ENCODE data around the gene RAB11FIP3. TPM values are rescaled to one million over a fixed set of nuclear protein-coding genes. Genes with fewer than 3 reads are reported as not detected.

RAB11FIP3 gene
- total RNA-seq, 1 experiment from 2014 or later = 12.7 TPM

DNA sequence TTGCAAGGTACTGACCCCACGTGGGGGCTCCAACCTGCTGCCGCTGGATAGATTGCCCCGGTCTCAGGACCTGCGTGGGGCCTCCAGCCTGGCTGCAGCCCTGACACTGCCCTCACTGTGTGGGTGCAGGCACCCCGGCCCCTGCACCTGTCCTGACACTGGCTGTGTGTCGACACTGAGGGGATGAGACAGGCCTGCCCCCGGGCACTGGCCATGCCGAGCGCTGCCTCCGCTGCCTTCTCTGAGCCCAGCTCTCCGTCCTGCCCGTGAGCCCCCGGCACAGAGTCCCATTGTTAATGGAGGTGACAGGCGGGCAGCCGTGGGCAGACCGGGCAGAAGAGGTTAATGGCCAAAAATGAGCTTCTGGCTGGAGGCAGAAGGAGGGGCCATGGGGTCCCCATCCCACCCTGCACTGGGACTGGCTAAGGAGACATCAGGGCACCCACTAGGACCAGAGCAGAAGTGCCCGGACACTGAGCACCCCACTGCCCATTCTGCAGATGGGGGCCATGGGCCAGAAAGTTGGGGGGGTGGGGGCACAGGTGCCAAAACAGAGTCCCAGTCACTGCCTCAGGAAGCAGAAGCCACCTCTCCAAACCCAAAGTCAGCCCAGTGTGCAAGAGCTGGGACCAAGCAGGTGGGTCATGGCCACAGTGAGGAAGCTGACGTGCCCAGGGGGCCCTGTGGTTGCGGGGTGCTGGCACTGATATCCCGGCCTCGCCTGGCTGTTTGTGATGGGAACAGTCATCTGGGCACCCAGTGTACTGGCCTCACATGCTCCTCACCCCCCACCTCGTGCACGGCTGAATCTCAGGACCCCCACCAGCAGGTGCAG lies 132.2 kb downstream of the RAB11FIP3 start:
- Histone ChIP-seq H3K9ac (ENCODE audit: low read length) (no peak overlapping the region), H3K4me2 (ENCODE audit: low read length) (no peak overlapping the region), H3K27ac (ENCODE audit: low read length) (no peak overlapping the region), H2AFZ (ENCODE audit: low read length) (no peak overlapping the region), H3K27me3 (ENCODE audit: low read length) (peaks cover 13% of the 10 kb centered on the region), H3K4me3 (ENCODE audit: low read length) (no peak overlapping the region), H3K9me3 (ENCODE audit: low read length) (no peaks in the 10 kb centered on the region), H3K4me1 (ENCODE audit: insufficient read depth, low read length) (no peaks in the 10 kb centered on the region), H3K36me3 (ENCODE audit: low read depth, low read length) (no peaks in the 10 kb centered on the region), H3K79me2 (ENCODE audit: low read length) (no peaks in the 10 kb centered on the region), H3F3A (ENCODE audit: low read length, unreplicated experiment) (no peaks in the 10 kb centered on the region), H3K9me2 (replicated peaks; ENCODE audit: low read length) (no peaks in the 10 kb centered on the region), H4K20me1 (ENCODE audit: low read length) (no peaks in the 10 kb centered on the region)
- no peak for DNase-seq
- intact Hi-C loops (cut with micrococcal nuclease) = no loop called here
- BruUV-seq (replicated peaks) = no TSS peak
- ATAC-seq = no peak
- ChIA-PET CTCF (no interaction called here), POLR2A (ENCODE audit: unreplicated experiment) (no interaction called here)
- no peak for TF ChIP-seq EZH2 (IDR thresholded peaks at IDR 0.05; ENCODE audit: low read length, unreplicated experiment)
- no peak for TF ChIP-seq EZH2phosphoT487 (IDR thresholded peaks at IDR 0.05; ENCODE audit: borderline replicate concordance, low read length)
- TF ChIP-seq, protein P1, sequence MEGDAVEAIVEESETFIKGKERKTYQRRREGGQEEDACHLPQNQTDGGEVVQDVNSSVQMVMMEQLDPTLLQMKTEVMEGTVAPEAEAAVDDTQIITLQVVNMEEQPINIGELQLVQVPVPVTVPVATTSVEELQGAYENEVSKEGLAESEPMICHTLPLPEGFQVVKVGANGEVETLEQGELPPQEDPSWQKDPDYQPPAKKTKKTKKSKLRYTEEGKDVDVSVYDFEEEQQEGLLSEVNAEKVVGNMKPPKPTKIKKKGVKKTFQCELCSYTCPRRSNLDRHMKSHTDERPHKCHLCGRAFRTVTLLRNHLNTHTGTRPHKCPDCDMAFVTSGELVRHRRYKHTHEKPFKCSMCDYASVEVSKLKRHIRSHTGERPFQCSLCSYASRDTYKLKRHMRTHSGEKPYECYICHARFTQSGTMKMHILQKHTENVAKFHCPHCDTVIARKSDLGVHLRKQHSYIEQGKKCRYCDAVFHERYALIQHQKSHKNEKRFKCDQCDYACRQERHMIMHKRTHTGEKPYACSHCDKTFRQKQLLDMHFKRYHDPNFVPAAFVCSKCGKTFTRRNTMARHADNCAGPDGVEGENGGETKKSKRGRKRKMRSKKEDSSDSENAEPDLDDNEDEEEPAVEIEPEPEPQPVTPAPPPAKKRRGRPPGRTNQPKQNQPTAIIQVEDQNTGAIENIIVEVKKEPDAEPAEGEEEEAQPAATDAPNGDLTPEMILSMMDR (conservative IDR thresholded peaks at IDR 0.05; ENCODE audit: low read depth, low read length) = no peak

DNA sequence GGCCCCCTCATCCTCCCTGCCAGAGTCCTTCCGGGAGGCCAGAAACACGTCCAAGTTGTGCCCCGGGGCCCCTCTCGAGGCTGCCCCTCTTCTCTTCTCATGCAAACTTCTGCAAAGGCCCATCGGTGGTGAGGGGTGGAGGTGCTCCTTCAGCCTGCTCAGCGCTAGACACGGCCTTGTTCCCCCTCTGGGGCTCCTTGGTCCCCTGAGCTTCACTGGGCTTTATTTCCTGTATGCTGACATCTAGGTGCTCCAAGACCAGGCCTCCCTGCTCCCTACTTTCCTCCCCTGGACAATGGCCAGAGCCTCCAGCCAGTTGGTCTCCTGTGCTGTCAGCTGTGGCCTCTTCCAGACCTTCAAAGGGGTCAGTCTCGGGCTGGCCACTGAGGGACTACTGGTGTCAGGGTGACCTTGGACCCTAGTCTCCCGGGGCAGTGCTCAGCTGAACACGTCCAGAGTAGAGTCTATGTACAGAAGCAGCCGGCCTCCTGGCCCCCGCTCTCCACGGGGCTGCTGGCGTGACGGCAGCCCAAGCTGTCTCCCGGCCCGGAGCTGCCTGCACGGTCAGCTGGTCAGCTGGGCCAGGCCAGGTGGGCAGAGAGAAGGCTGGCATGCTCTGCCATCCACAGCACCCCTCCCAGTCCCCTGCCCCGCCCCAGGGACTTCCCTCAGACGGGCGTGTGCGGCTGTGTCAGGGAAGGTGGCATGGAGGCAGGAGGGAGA lies 133.0 kb downstream of the RAB11FIP3 start:
- no peak for ATAC-seq

More for the DNA sequence above, 133.0 kb downstream of the RAB11FIP3 start:
- no peak for DNase-seq
- intact Hi-C loops (cut with micrococcal nuclease) = no loop called here
- Histone ChIP-seq H3K4me3 (ENCODE audit: low read length) (no peak overlapping the region), H3K4me1 (ENCODE audit: insufficient read depth, low read length) (no peaks in the 10 kb centered on the region), H3K27me3 (ENCODE audit: low read length) (peaks cover 13% of the 10 kb centered on the region), H4K20me1 (ENCODE audit: low read length) (no peaks in the 10 kb centered on the region), H3K36me3 (ENCODE audit: low read depth, low read length) (no peaks in the 10 kb centered on the region), H3K9me3 (ENCODE audit: low read length) (no peaks in the 10 kb centered on the region), H3K4me2 (ENCODE audit: low read length) (no peak overlapping the region), H3K79me2 (ENCODE audit: low read length) (no peaks in the 10 kb centered on the region), H2AFZ (ENCODE audit: low read length) (no peak overlapping the region), H3K9ac (ENCODE audit: low read length) (no peak overlapping the region), H3K9me2 (replicated peaks; ENCODE audit: low read length) (no peaks in the 10 kb centered on the region), H3F3A (ENCODE audit: low read length, unreplicated experiment) (no peaks in the 10 kb centered on the region), H3K27ac (ENCODE audit: low read length) (no peak overlapping the region)
- CTCF ChIA-PET = no interaction called here
- TF ChIP-seq EZH2 (IDR thresholded peaks at IDR 0.05; ENCODE audit: low read length, unreplicated experiment) (no peak), EZH2phosphoT487 (IDR thresholded peaks at IDR 0.05; ENCODE audit: borderline replicate concordance, low read length) (no peak)
- TF ChIP-seq, protein P1 (conservative IDR thresholded peaks at IDR 0.05; ENCODE audit: low read depth, low read length) = no peak
- POLR2A ChIA-PET (ENCODE audit: unreplicated experiment) = no interaction called here
- BruUV-seq (replicated peaks) = no TSS peak
